Diencephalon (tissue), 1 donor: Measurements from ENCODE around the gene ZFR. TPM values are rescaled to one million over a fixed set of nuclear protein-coding genes. Genes with fewer than 3 reads are reported as not detected.

Source experiments
- small RNA-seq: library from RNA; depleted of rRNA; stranded (forward); fragments of <200 nt; gene quantifications from one replicate; pipeline ENCODE3, GENCODE V24; 2014
- total RNA-seq: library from RNA; depleted of rRNA; stranded (reverse); fragments of >200 nt; gene quantifications from one replicate; pipeline ENCODE4 v1.2.3, GENCODE V29; 2014

The ZFR gene
- total RNA-seq: 148 TPM

DNA sequence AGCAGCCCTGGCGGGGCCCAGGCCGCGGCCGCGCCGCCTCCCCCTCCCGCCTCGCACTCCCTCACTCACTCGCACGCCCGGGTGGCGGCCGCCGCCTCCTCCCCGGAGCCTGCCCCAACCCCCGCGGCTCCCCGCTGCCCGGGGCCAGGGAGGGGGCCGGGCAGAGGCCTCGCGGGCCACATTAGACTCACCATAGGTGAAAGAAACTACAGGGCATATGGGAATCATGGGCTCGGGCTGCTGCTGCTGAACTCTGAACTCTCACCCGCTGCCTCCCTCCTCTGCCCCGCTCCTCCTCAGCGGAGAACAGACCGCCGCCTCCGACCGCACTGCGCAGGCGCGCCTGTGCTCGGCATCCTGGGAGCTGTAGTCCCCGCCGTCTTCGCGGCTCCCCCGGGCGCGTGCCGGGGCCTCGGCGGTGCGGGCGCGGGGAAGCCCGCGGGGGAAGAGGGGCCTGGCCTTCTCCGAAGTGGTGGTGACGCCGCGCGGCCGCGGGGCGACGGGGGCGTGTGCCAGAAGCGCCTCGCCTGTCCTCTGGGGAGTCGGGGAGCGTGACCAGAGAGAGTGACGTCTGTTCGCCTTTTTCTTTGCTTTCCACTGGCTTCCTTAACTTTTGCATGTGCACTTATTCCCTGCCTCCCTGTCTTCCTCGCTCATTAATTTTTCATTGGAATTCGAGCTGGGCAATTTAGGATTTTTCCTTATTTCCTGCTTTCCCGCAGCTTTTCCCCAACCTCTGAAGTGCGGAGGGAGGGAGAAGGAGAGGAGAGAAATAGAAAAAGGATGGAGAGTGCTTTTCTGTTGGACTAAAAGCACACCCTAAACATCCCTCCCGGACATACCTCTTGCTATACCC is at the start of gene ZFR:
Gene ZFR (minus strand): TSS at position 310 of the 856 bp plus-strand sequence. CDS start 82 bp downstream, at position 228.

DNA sequence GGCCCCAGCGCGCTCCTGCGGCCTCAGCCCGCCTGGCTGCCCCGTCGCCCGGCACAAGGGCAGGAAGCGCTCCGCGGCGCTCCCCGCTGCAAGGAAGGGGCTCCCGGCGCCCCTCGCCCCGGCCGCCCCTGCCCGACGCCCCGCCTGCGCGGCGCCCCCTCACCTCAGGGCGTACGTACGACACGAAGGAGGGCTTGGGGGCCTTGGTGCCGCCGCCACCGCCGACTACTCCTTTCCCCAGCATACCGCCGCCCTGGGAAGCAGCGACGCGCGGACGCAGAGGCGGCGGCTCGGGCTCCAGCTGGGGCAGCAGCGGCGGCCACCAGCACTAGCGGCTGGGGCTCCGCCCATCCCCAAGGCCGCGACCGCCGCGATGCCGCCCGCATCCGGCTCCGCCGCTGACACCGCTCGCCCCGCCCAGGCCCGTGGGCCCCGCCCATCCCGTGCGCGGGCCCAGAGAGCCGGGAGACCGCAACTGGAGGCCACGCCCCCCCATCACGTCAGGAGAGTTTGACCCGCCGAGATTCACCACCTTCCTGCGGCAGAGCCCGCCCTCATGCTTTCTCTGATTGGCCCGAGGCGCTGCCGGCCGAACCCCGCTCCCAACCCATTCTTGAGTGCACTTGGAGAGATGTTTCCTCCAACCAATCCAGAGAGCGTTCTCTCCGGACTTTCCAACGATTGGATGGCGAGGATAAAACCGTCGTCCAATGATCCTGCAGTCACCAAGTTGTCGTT is 131.8 kb downstream of the ZFR start, which contains the start of gene MTMR12:
Gene MTMR12 (minus strand): TSS at position 345 of the 738 bp plus-strand sequence. CDS start 101 bp downstream, at position 244.

Small RNA genes lying within 50 kb of the gene (small RNA-seq; reads per million reads assigned to genes)
- gene MIR579 (0.08 reads per million), gene RNU6-378P (not detected)

Other genes starting within 250 kb of the ZFR start
- 16.6 TPM for gene MTMR12, start 131.8 kb downstream of the ZFR start, total RNA-seq
- gene SUB1, start 140.8 kb upstream of the ZFR start, total RNA-seq: 406 TPM